Measurements from ENCODE around the gene QSOX1. TPM values are rescaled to one million over a fixed set of nuclear protein-coding genes. Genes with fewer than 3 reads are reported as not detected.

The QSOX1 gene
- total RNA-seq, 1 donor from 2014 or later = 14.3 TPM

DNA sequence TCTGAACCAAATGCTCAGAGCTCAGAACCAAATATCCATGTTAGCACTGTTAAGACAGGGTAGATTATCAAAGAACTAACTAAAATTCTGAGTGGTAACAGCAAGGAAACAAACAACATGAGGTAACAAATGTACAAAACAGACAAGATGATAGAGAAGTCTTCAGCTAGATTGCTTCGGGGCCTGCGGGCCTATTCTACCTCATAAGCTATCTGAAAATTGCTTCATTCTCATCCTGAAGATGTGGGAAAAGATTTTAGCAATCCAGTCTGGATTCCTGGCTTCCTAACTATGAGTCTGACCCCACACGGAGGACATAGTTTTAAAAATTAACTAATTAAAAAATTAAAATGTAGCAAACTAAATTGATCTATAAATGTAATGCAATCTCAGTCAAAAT, 9.2 kb upstream of the QSOX1 start:
- DNase-seq (ENCODE audit: low spot score in 2 of 2) (no peak), FAIRE-seq (no peak)

DNA sequence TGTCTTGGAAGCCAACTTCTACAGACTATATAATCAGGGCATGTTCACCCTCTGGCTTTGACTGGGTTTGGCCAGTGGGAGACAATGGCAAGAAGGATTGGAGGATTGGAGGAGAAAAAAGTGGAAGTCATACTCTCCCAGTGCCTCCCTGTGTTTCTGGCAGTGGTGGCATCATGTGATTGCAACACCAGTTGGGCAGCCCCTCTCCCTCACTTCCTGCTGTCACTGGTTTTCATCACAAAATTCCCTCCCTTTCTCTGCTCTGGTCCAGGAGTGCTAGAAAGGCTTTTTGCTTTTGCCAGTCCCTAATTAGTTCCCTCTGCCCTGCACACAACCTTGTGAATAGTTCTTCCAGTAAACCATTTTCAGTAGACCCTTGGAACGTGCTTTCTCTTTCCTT, 3.7 kb upstream of the QSOX1 start:
- no peak for DNase-seq (ENCODE audit: low spot score in 2 of 2)
- no peak for FAIRE-seq

DNA sequence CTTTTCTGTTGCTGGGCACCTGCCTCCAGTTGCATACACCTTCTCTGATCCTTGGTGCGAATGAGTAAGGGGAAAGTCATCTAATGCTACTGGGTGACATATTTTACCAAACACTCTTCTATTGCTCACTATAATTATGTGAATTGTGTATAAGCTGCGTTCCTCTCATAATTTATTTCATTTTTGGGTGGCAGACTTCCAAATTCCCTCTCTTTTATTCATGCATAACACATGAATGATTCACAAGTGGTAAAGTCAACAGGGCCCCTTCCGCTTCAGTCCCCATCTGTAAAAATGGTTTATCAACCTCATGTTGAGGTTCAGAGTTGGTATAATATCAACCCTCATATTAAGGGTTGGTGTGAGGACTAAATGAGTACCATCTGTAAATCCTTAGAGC, 3.2 kb upstream of the QSOX1 start:
- DNase-seq (ENCODE audit: low spot score in 2 of 2) = no peak
- no peak for FAIRE-seq

DNA sequence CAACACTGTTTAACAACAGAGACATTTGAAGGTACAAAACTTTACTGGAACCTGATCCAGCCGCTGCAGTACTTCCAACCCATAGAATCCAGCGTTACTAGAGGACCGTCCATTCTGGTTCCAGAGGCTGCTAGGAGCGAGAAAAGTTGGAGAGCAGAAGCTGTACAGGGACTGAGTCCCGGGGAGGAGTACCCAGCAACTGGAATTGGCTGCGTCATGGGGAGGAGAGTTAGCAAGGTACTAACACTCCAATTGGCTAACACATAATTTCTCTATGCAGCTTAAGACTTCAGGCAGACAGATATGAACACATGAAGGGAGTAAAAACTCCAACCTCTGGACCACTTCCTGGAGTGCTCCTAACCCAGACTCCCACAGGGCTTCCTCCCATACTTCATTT, 2.1 kb upstream of the QSOX1 start:
- DNase-seq (ENCODE audit: low spot score in 2 of 2) = no peak
- FAIRE-seq = no peak

DNA sequence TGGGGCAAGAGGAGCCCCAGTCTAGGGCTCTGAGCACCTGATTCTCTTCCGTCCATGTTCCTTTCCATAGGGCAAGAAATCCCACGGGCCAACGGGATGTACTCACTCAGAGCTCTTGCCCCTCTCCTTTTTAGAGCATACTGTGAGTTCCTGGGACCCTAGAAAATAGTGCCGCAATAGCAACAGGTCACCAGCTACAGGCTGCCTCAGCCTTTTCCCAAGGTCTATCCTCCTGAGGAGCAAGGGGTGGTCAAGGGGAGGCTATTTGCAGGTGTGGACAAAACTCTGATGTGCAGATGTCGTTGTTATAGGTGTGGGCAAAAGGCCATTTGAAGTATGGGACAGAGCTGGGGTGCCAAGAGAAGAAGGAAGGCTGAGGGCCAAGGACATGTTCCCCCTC, 1.6 kb upstream of the QSOX1 start:
- no peak for FAIRE-seq
- DNase-seq (ENCODE audit: low spot score in 2 of 2) = no peak

DNA sequence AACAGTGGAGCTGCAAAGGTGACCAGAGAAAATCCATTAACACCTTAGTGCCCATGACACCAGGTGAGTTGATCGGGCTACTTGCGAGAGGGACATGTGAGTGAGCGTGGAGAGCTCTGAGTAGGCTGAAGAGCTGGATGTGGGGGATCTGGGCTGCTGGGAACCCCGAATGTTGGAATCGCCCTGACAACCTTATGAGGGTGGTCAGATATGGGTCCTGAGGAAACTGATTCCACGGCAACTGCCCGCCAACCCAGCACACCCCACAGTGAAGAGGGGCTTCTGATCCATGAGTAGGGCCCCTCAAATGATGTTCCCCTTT, 705 bp upstream of the QSOX1 start:
- DNase-seq (ENCODE audit: low spot score in 2 of 2) (no peak), FAIRE-seq (no peak)

DNA sequence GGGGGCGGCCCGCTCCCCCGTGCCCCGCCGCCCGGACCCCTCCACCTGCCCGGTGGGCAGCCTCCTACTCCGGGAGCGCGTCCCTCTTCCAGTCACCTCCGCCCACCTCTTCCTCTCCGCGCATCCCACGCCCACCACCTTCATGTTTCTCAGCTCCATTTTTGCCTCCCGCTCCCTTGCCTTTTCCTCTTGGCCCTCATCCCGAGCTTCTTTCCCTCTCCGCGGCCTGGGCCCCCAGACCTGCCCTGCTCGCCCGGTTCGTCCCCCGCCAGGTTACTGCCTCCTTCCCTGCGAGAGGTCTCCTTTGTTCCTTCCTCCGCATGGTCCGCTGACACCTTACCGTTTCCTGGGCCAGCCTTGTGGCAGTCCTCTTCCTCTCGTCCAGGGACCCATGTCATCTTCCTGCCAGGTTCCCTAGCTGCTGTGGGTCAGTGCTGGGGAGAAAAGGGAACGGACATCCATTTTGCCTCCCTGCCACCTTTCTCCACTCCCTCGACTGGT, 563 bp downstream of the QSOX1 start:
- FAIRE-seq (no peak), DNase-seq (ENCODE audit: low spot score in 2 of 2) (no peak)

DNA sequence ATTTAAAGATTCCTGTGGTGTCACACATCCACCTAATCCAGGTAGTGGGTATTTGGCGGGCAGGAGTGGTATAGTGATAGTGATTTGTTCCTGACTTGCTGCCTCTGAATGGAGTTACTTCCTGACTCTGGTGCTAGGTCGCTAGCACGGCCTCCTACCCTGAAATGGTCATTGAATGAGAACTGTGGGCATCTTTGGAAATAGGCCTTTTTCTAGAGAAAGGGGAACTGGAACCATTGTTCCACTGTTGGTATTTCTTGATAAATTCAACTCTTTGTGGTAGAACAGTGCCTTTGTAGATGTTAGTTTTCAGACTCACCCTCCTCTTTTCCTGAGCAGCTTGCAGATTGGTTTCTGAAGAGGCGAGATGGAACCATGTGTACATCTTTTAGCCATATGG, 1.5 kb downstream of the QSOX1 start:
- DNase-seq (ENCODE audit: low spot score in 2 of 2) (no peak), FAIRE-seq (no peak)

DNA sequence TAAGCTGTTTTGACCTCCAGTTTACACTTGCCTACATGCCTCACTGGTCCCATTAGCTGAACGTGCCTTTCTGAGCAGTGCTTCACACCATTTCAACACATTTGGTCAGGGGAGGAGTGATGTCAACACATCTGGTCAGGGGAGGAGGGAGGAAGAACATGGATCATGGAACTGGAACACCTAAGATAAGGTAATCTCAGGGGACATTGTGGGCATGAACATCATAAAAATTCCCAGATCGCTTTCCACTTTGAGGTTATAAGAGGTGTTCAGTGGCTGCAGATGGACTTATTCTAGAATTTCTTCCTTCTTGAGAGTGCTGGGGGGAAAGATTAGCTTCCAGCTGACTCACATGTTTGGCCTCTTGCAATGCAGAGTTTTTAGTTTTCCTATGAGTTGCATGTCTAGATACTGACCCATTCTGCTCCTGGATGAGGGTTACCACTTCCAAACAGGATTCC, 2.0 kb downstream of the QSOX1 start:
- FAIRE-seq = no peak

DNA sequence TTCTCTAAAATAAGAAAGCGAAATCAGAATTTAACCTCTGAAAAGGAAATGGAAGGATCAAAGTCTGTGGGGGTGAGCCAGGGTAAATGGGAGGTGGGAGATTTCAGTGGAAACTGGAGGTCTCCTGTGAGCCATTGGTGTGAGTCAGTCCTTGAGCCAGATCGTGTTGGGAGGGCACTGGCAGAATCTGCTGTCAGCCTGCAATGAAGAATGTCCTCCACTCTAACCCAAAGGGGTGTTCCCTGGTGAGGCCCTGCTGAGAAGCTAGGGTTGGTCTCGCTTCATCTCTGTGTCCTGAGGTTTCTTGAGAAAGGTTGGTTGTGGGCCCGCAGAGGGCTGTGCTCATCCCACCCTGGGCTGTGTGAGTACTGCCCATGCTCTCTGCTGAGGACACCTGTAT, 2.4 kb downstream of the QSOX1 start:
- FAIRE-seq (no peak), DNase-seq (ENCODE audit: low spot score in 2 of 2) (no peak)

More for the DNA sequence above, 2.0 kb downstream of the QSOX1 start:
- DNase-seq (ENCODE audit: low spot score in 2 of 2) = no peak

DNA sequence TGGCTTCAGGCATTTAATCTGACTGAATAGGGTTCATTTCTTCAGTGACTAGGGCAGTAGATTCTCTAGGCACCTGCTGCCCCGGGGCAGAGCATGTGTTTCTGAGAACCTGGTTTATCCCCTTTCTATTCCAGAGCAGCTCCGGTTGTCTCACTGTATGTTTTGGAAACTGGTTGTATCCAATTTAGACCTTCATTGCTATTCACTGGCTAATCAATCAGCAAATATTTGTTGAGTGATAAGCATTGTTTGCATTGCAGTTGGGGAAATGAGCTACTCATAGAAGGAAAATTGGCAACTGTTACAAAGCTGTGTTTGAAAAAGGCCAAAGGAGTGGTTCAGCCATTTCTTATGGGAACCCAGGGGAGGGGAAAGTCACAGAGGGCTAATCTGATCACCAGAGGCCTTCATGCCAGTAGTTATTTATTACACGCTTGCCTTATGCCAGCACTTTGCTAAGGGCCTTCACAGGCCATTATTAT, 2.9 kb downstream of the QSOX1 start:
- DNase-seq (ENCODE audit: low spot score in 2 of 2) (no peak), FAIRE-seq (no peak)

DNA sequence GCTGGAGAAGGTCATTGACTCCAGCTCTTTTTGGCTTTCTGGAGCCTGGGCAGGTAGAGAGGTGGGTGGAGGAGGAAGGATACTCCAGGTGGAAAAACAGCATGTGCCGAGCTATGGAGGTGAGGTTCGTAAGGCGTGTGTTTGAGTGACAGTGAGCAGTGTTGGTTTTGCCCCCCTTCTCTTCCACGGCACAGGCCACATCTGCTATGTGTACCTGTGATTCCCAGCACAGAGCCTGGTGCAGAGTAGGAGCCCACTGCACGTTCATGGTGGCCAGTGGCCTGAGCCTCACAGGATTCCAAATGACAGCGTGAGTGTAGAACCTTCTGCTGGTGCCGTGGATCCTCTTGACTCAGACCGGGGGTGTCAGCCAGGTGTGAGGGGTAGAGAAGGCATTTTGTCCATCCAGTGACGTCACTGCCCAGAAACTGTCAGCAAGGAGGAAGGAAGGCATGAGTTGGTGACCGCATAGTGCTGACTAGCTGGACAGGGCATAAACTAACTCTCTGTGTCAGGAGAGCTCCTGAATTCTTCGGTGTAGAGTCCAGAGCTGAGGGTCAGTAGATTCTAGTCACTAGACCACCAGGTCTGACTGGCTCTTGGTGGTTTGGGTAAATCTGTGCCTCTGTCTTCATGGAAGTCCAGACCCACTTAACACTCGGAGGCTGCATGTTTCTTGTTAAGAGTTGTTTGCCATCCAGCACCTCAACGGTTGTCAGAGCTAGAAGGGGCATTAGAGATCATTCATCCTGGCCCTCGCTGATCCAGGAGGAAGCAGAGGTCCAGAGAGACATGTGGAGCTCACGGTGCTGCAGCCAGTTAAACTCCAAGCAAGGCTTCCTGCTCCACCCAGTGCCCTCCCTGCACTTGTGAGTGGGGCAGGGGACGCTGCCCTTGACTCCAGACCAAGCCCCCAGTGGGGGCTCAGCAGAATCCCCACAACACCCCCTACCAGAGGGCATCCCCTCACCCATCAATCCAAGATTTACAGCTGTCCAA, 3.8 kb downstream of the QSOX1 start:
- FAIRE-seq = no peak
- DNase-seq (ENCODE audit: low spot score in 2 of 2) = no peak

DNA sequence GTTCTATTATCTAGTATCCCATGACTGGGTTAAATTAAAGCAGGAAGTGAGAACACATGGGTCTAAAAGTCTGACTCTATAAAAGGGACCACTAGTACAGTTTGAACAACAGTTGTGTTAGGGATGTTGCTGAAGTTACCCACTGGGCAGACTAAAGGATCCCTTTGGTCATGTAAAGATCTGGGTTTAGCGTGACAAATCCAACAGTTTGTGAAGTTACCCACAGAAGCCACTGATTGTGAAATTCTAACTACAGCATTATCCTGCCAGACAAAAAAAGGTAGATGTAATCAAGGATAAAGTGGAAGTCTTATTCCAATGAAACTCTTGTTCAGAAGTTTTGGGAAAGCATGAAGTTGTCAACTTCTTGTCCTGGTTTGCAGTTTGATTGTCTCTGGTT, 5.7 kb downstream of the QSOX1 start:
- FAIRE-seq (no peak), DNase-seq (ENCODE audit: low spot score in 2 of 2) (no peak)

DNA sequence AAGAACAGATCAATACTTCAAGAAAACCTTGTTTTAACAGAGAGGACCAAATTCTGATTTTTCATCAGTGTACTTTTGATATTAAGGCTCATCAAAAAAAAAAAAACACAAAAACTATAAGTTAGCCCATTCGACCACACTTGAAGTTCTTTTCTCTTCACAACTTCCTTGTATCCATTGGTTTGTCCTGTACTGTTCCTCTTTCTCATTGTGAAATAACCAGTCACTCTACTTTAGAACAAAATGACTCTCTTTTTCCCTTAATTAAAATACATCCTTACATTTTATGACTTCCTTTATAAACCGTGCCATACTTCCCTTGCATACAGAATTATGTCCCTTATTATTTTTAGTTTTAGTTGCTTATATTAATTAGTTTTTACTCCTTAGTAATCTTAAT, 8.4 kb downstream of the QSOX1 start:
- no peak for FAIRE-seq
- DNase-seq (ENCODE audit: low spot score in 2 of 2) = no peak

DNA sequence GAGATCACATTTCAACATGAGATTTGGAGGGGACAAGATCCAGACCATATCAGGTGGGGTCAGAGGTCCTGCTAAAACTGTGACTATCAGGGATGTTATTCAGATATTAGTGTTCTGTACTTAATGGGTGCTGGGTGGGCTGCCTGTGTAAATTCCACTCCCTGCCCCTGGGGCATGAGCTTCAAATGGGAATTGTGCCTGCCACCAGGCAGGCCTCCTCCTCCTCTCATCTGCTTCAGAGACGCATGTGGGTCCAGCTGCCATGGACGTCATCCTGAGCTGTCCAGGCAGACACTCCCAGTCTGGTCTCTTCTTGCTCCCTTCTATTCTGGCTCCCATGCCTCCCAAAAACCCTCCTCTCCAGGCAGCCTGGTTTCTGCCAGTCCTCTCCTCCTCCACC, 10.4 kb downstream of the QSOX1 start:
- DNase-seq (ENCODE audit: low spot score in 2 of 2) (no peak), FAIRE-seq (no peak)

DNA sequence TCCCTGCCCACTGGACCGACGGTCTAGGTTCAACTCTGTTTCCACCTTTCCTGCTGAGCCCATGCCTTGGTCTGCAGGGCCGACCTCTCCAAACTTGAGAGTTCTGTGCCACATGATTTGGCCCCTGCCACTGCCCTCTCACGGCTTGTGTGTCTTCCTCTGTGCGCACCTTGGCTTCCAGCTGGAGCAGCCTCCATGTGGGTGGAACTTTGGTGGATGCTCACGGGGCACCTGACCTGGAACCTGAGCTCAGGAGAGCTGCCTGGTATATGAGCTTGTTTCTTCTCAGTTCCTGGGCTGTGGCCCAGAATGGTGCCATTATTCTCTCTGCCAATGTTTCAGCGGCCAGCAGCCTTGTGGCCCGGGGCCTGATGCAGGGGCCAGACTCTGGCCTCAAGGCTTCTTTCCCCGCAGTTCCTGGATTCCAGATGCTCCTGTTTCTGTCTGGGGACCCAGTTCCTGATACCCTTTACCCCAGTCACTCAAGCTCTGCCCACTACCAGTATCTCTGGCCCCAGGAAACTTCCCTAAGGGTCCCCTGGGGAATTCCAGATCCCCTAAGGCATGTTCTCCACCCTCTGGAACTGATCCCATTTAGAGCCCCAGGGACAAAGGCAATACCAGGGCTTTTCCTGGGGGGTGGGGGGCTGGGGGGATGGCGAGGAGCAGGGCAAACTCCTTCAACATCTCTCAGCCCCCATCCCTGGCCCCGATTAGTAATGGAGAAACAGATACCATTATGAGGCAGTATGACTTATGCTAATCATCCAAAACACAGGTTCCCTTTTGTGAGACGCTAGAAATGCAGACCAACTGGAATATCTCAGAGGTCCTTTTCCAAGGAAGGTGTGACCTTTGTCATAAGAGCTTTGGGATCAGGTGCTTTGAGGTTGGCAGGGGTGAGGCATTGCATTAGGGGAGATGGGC, 11.1 kb downstream of the QSOX1 start:
- FAIRE-seq = no peak
- no peak for DNase-seq (ENCODE audit: low spot score in 2 of 2)

DNA sequence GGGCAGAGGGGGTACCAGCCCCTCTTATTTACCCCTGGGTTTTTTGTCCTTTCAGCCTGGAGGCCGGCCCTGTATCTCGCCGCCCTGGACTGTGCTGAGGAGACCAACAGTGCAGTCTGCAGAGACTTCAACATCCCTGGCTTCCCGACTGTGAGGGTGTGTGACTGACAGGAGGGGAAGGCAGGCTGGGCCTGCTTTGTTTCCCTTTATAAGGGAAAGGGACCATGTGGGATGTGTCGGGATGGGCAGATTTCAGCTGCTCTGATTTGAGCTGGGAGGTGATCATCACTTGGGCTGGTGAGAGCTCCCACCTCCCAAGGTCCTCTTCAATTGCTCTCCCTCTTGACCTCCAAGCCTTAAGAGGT, 11.7 kb downstream of the QSOX1 start:
- DNase-seq (ENCODE audit: low spot score in 2 of 2) (no peak), FAIRE-seq (no peak)

DNA sequence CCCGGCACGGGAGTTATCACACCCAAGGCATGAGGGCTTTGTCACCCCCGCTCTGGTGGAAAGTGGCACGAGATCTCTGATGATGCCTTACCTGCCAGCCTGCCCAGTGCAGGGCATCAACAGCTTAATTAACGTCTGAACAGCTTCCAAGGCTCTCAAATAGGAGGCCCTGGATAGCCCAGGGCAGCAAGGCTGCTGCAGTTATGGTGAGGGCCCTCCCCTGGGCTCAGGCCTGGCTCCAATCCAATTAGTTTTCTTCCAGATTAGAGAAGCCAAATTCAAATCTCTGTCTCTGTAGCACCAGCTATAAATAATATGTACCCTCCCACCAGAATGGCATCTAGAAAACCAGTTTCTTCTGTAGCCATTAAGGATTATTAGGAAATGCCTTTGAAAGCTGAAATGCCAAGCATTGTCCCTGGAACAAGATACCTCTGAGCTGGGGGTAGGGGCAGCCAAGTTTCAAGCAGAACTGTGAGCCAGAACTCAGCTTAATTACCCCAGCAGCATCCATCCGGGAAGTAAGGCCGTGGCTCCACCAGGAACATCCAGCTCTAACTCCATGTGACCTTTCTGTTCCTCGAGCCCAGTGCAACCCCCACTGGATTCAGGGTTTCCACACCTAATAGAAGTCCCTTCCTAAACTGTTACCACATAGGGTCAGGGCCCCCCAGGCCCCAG, 12.5 kb downstream of the QSOX1 start:
- DNase-seq (ENCODE audit: low spot score in 2 of 2) (no peak), FAIRE-seq (no peak)

DNA sequence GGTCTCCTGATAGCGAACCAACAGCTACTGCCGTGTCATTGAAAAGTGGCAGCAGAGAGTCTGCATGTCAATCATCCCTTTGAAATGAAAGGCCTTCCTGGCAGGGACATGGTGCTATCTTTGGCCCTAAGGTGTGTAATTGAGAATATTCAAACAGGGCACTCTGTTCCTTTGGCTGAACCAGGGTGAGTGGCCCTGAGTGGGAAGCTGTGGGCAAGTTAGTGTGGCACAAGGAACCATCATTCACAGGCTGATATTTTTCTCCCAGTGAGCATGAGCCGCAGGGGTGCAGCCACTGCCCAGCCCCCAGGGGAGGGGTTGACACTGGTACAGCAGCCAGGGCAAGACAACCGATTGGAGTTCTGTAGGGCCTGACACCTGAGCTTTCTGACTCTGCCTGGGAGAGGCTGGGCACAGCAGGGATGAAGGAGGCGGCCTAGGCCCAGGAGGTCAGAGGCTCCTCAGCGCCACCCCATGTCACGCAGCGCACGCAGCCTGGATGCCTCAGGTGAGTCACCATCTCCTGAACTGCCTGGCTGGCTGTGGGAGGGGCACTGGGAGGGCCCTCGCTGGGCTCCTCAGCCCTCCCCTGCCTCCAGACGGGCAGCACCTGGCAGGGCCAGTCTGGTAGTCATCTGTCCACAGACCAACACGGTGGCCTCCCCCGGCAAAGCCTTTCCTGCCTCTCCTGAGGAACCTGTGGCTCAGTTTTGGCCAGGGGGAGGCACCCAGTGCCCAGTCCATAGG, 13.2 kb downstream of the QSOX1 start:
- FAIRE-seq (no peak), DNase-seq (ENCODE audit: low spot score in 2 of 2) (no peak)

All from frontal cortex (tissue), 4 donors.